ENCODE measurements around the gene MTNR1A.

The MTNR1A gene

GRCh38 chr4:186554914-186555827, at the start of gene MTNR1A:
TSS of gene MTNR1A (minus strand) at chr4:186555567. CDS start at chr4:186555365, 202 bp downstream.
- DNase-seq (ENCODE audit: low read depth in 1 of 2, low spot score in 1 of 2): no peak

- DNase-seq (ENCODE audit: low read depth in 1 of 2, low spot score in 1 of 2): no peak
Observed at GRCh38 chr4:186604124-186604807, 48.9 kb upstream of the MTNR1A start.

DNA sequence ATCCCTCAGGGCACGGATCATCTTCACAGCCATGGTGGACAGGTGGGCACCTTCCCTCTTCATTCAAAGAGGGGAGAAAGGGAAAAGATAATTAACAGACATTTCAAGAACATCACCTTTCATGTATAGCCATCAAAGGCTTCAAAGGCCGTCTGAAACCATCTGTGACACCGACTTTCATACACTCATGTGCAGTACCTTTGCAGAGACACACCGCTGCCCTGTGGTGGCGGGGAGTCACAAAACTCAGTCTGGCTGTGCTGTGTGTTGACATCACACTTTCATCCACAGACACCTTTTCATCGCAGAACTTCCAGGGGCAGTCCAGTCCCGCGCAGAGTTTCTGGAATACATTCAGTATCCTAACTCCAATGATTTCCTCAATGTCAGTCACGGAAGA, 47.6 kb upstream of the MTNR1A start:
- no peak for DNase-seq (ENCODE audit: low read depth in 1 of 2, low spot score in 1 of 2)

DNA sequence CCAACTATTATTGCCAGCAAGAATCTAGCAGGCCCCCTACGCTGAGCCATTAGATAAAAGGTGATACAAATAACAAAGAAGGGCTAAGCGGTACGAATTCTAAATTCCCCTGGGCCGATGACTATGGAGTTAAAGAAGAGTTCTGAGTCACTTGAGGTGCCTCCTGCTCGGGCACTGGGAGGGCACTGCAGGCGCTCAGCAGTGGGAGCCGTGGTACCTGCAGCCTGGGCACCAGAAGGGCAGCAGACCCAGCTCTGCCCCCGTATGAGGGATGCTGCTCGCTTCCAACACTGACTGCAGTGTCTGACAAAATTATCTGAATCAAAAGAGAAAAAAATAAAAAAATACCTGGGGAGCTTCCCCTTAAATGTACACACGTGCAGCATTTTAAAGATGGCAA, 44.1 kb upstream of the MTNR1A start:
- DNase-seq (ENCODE audit: low read depth in 1 of 2, low spot score in 1 of 2): no peak

DNA sequence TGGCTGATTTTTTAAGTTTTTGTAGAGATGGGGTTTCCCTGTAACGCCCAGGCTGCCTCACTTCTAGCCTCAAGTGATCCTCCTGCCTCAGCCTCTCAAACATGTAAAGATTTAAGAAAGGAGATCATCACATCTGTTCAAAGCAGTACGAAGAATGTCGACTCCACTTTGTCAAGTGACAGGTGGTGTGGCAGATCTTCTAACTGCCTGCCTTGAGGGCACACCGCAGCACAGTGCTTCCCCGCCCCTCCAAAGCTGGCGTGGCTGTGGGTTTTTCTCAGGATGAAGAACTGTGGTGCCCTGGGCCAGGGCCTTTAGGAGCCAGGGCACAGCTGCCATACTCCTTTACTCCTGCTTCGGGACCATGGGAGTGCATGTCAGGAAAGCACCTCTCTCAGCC, 43.3 kb upstream of the MTNR1A start:
- no peak for DNase-seq (ENCODE audit: low read depth in 1 of 2, low spot score in 1 of 2)

- DNase-seq (ENCODE audit: low read depth in 1 of 2, low spot score in 1 of 2): no peak
Observed at GRCh38 chr4:186596850-186597390, 41.6 kb upstream of the MTNR1A start.

DNA sequence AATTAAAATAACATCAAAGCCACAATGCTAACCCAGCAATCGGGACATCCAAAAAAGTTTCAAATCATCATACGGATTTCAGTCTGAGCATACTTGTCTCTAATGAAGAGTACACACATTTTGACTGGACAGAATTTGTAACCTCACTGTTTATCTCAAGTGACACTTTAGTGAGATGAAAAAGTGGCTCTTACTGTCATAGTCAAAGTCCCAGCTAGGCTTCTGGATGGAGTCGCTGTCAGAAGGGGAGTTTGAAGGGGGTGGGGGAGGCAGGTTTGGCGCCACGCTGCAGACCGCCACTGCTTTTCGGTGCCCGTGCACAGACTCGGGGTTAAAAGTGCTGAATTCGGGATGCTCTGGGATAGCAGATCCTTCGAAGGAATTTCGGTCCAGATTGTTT, 41.0 kb upstream of the MTNR1A start:
- DNase-seq (ENCODE audit: low read depth in 1 of 2, low spot score in 1 of 2): no peak

DNA sequence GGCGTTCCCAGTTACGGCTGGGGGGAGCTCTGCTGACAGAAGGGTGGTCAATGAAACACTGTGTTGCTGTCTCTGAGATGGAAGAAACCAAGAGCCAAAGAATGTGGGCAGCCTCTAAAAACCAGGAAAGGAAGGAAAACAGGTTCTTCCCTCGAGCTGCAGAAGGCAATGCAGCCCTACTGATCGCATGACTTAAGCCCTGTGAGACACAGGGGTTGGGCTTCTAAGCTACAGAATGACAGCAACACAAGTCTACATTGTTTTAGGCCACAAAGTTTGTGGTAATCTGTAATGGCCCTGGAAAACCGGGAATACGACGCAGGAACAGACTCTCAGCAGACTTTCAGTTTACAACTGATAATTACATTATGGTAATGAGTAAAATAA, 38.2 kb upstream of the MTNR1A start:
- DNase-seq (ENCODE audit: low read depth in 1 of 2, low spot score in 1 of 2): no peak

- DNase-seq (ENCODE audit: low read depth in 1 of 2, low spot score in 1 of 2): no peak
Observed at GRCh38 chr4:186592966-186593586, 37.7 kb upstream of the MTNR1A start.

DNA sequence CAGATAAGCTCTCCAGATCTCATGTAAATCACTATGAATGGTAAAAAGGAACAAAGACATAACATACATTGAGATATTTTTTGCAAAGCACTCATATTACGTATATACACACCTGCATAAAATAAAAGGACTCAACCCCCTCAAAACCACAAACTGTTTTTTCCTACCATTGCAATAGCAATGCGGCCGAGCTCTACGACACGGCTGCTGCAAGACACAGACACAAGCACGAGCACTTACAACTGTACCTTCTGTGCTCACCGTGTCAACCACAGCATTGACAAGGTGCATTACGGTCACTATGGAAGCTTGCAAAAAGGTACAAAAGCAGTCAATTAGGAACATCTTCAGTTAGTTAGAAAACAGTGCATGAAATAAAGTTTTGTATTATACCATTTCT, 37.1 kb upstream of the MTNR1A start:
- no peak for DNase-seq (ENCODE audit: low read depth in 1 of 2, low spot score in 1 of 2)

DNA sequence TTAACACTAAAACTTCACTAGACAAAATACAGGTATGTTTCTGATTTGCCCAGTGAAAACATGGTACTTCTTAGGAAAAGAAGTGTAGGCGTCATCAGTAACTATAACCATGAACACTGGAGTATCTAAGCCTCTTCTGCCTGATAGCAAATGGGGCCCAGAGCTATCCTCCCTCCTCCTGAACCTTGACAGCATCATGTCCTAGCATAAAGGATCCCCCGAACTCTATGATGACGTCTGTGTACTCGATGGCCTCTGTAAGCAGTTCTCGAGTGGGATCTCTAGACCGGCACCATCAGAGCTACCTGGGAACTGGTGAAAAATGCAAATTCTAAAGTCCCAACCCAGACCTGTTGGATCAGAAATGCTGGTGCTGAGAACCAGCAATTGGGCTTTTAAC, 36.3 kb upstream of the MTNR1A start:
- no peak for DNase-seq (ENCODE audit: low read depth in 1 of 2, low spot score in 1 of 2)

- no peak for DNase-seq (ENCODE audit: low read depth in 1 of 2, low spot score in 1 of 2)
Observed at GRCh38 chr4:186588503-186588902, 33.1 kb upstream of the MTNR1A start.

DNA sequence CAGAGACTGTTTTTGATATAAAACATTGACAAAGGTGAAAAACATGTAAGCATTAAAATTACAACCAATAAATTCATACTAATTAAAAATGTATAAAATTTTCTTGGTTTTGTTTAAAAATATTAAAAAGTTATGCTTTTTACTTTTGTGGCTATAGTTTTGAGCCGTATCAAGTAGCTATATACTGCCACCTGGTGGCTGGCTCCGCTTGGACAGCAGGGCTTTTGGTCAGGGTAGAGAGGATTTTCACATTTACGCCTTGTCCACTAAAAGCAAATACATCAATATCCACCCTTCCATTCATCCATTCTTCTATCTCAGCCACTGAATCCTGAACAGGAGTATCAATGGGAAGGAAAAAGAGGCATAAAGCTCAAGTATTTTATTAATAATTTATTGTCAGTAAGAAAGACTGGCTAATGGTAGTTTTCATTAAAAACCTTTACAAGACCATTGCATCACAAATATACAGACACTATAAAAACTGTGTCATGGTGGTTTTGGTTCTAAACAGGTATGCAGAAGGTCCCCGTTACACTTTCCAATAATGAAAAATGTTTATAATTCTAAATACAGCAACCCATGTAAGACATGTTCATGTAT, 32.1 kb upstream of the MTNR1A start:
- peak in 1 of 2 donors; percentile 33 for DNase-seq (ENCODE audit: low read depth in 1 of 2, low spot score in 1 of 2)

DNA sequence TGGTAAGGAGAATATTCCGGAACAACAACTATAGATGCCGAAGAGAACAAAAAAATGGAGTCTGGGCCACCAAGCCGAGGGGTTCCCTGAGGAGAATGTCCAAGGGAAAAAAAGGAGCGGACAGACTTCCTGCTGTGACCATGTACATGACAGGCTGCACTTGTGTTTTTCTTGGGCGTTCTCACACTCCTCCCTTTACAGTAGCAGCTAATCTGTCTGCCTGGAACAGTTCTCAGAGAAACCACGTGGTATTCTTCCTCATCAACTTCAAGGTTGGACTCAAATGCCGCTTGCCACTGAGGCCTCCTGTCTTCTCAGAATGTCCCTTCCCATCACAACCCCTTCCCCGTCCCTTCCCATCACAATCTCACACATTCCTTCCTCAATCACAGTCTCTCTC, 30.8 kb upstream of the MTNR1A start:
- DNase-seq (ENCODE audit: low read depth in 1 of 2, low spot score in 1 of 2): no peak

GRCh38 chr4:186584912-186585311, 29.5 kb upstream of the MTNR1A start:
- no peak for DNase-seq (ENCODE audit: low read depth in 1 of 2, low spot score in 1 of 2)

DNA sequence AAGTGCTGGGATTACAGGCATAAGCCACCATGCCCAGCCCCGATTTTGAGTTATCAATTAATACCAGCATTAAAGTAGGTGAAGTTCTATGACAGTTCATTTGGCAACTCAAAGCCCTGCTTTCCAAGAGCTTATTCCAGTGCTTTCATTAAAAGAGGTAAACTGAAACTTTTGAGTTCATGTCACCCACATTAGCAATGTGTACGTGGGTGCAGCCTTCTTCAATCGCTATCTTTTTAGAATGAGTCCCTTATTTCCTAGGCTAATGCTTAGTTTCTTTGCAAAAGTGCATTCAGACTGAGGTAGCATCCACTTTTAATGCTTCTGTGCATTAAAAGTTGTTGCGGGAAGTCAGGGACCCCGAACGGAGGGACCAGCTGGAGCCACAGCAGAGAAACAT, 26.1 kb upstream of the MTNR1A start:
- no peak for DNase-seq (ENCODE audit: low read depth in 1 of 2, low spot score in 1 of 2)

- DNase-seq (ENCODE audit: low read depth in 1 of 2, low spot score in 1 of 2): no peak
Observed at GRCh38 chr4:186580669-186581068, 25.3 kb upstream of the MTNR1A start.

- no peak for DNase-seq (ENCODE audit: low read depth in 1 of 2, low spot score in 1 of 2)
Observed at GRCh38 chr4:186570193-186570996, 15.0 kb upstream of the MTNR1A start.

GRCh38 chr4:186569533-186570192, 14.3 kb upstream of the MTNR1A start:
- no peak for DNase-seq (ENCODE audit: low read depth in 1 of 2, low spot score in 1 of 2)

DNA sequence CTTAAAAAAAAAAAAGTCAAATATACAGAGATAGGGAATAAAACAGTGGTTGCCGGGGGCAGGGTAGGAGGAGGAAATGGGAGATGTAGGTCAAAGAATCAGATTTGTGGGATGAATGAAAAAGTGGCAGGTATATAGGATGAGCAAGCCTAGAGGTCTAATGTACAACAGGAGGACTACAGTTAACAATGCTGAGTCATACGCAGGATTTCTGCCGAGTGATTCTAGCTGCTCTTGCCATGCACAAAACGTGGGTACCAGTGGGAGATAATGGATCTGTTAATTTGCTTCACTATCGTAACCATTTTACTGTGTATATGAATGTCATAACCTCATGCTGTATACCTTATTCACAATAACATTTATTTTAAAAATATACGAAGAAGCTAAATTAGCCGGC, 10.7 kb upstream of the MTNR1A start:
- DNase-seq (ENCODE audit: low read depth in 1 of 2, low spot score in 1 of 2): no peak
